ENCODE data around the gene GRM1. TPM values are rescaled to one million over a fixed set of nuclear protein-coding genes. Genes with fewer than 3 reads are reported as not detected.

GRM1 gene
- total and polyA plus RNA-seq, 8 donors: not detected

DNA sequence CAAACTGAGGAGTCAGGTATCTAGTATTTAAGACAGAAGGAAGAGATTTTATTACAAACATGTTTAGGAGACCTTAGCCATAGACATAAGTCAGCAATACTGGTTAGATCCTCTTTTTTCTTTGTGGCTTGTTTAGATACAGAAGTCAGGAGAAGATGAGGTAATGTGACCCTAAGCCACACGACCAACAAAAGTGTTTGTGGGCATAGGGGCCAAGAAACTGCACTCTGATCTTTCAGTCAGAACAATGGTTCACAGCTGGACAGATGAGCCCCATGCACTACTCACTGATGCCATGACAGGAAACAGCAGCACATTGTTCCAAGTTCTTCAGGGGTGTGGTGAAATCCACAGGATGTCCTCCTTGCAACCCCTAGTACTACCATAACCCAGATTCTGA, 276.2 kb downstream of the GRM1 start:
- TF ChIP-seq CTCF (IDR thresholded peaks at IDR 0.05) (no peak), POLR2A (IDR thresholded peaks at IDR 0.05) (no peak), POLR2AphosphoS5 (IDR thresholded peaks at IDR 0.05) (no peak), EP300 (IDR thresholded peaks at IDR 0.05) (no peak)
- no peaks in the 10 kb centered on the region for H3K4me1 ChIP-seq
- no peaks in the 10 kb centered on the region for H3K36me3 ChIP-seq
- no peak overlapping the region for H3K4me3 ChIP-seq
- intact Hi-C loops (cut with DNase I; ENCODE audit: low total_unique reads): no loop called here
- no peaks in the 10 kb centered on the region for H3K9me3 ChIP-seq
- no peak for DNase-seq
- no peaks in the 10 kb centered on the region for H3K27me3 ChIP-seq
- H3K27ac ChIP-seq: no peak overlapping the region
- 0 to 11% (median 4%) methylated on average over 1 of the region's 1 CpG for WGBS, 5 donors

DNA sequence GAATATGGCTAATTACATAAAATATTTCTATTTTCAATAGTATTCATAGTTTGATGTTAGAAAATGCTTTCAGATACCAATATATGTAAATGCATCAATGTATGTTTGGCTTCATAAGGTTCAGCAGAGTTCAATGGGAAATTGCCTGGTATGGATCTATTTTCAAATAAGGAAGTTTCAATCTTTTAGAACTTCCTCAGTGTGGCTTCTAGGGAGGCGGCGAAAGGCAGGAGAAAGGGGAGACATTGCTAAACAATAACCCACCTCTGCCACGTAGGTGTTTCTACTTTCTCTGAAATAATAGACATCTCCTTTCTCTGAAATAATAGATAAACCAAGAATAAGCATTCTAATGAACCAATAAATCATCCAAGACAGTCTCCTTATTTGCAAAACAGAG, 277.1 kb downstream of the GRM1 start:
- no peak for DNase-seq
- no peaks in the 10 kb centered on the region for H3K4me1 ChIP-seq
- intact Hi-C loops (cut with DNase I; ENCODE audit: low total_unique reads): no loop called here
- no peak overlapping the region for H3K4me3 ChIP-seq
- no peak for TF ChIP-seq POLR2AphosphoS5 (IDR thresholded peaks at IDR 0.05)
- TF ChIP-seq CTCF (IDR thresholded peaks at IDR 0.05): no peak
- no peak for TF ChIP-seq EP300 (IDR thresholded peaks at IDR 0.05)
- no peak for TF ChIP-seq POLR2A (IDR thresholded peaks at IDR 0.05)
- H3K36me3 ChIP-seq: no peaks in the 10 kb centered on the region
- H3K27ac ChIP-seq: no peak overlapping the region
- no peaks in the 10 kb centered on the region for H3K9me3 ChIP-seq
- WGBS, 5 donors: 62 to 78% (median 74%) methylated on average over 3 of the region's 3 CpGs
- no peaks in the 10 kb centered on the region for H3K27me3 ChIP-seq

GRCh38 chr6:146310628-146311027, 281.8 kb downstream of the GRM1 start:
- Histone ChIP-seq H3K4me3 (no peak overlapping the region), H3K36me3 (no peaks in the 10 kb centered on the region), H3K27ac (no peak overlapping the region), H3K27me3 (no peaks in the 10 kb centered on the region), H3K9me3 (no peaks in the 10 kb centered on the region), H3K4me1 (no peaks in the 10 kb centered on the region)
- no peak for DNase-seq
- intact Hi-C loops (cut with DNase I; ENCODE audit: low total_unique reads): no loop called here
- TF ChIP-seq POLR2AphosphoS5 (IDR thresholded peaks at IDR 0.05) (no peak), CTCF (IDR thresholded peaks at IDR 0.05) (no peak), POLR2A (IDR thresholded peaks at IDR 0.05) (no peak), EP300 (IDR thresholded peaks at IDR 0.05) (no peak)
- 92 to 97% (median 95%) methylated on average over 2 of the region's 2 CpGs for WGBS, 5 donors

DNA sequence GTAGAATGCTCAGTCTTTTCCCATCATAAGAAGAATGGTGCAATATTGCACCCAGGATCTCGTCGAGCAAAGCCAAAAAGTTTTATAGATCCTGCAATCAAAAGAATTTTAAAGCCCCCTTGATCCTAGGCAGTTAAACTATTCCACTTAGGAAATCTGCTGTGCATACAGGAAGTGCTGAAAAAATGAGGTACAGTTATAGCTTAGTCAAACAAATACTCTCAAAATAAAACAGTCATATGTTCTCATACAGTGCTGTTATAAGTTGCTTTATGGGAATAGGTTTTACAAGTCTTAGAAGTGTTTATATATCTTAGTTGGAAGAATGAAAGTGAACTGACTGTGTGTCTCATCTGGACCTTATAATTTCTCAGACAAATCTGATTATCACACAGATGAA, 282.2 kb downstream of the GRM1 start:
- TF ChIP-seq CTCF (IDR thresholded peaks at IDR 0.05) (no peak), POLR2A (IDR thresholded peaks at IDR 0.05) (no peak), EP300 (IDR thresholded peaks at IDR 0.05) (no peak), POLR2AphosphoS5 (IDR thresholded peaks at IDR 0.05) (no peak)
- DNase-seq: no peak
- H3K4me3 ChIP-seq: no peak overlapping the region
- no peaks in the 10 kb centered on the region for H3K9me3 ChIP-seq
- no peaks in the 10 kb centered on the region for H3K27me3 ChIP-seq
- H3K4me1 ChIP-seq: no peaks in the 10 kb centered on the region
- intact Hi-C loops (cut with DNase I; ENCODE audit: low total_unique reads): no loop called here
- no peaks in the 10 kb centered on the region for H3K36me3 ChIP-seq
- WGBS, 5 donors: 77 to 86% (median 79%) methylated on average over 2 of the region's 2 CpGs
- no peak overlapping the region for H3K27ac ChIP-seq

Data from stomach (tissue), 9 donors.